Epithelial cell of proximal tubule (primary cell): Measurements from ENCODE around the gene CNOT2. TPM values are rescaled to one million over a fixed set of nuclear protein-coding genes. Genes with fewer than 3 reads are reported as not detected.

Experiments
- DNase-seq: peaks from one replicate; pipeline ENCODE4 v3.0.0-alpha.2; 2011; ENCODE audit warnings: low read depth
- H3K4me3 ChIP-seq: 2 replicates; pipeline ENCODE4 v1.5.1; 2011; ENCODE audit warnings: low read depth, mild to moderate bottlenecking, low read length
- total RNA-seq: library from RNA; depleted of rRNA; stranded (reverse); fragments of >200 nt; gene quantifications from 2 replicates; pipeline ENCODE4 v1.2.3, GENCODE V29; 2015
- TF ChIP-seq, protein P1 (sequence below): conservative IDR thresholded peaks from 2 replicates; pipeline ENCODE4 v1.5.1; 2012; ENCODE audit warnings: low read depth, mild to moderate bottlenecking, low read length

The CNOT2 gene
- total RNA-seq, 1 donor from 2014 or later, result 62.6 TPM

DNA sequence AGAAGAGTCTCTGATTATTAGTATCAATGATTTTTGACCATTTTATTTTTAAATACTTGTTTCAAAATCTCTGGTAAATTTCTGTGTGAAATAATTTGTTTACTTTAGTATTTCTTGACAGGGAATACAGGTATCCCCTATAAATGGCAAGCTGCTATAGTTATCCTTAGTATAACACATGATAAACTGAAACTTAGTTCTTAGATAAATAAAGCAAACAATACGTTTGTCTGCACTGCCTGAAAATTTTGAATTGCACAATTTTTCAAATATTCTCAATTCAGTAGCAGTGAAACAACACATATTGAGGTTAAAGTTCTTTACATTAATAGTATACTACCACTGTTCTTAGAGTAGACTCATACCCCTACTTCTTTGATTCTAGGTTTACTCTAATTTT, 26.9 kb downstream of the CNOT2 start:
- DNase-seq, result no peak
- TF ChIP-seq, protein P1, sequence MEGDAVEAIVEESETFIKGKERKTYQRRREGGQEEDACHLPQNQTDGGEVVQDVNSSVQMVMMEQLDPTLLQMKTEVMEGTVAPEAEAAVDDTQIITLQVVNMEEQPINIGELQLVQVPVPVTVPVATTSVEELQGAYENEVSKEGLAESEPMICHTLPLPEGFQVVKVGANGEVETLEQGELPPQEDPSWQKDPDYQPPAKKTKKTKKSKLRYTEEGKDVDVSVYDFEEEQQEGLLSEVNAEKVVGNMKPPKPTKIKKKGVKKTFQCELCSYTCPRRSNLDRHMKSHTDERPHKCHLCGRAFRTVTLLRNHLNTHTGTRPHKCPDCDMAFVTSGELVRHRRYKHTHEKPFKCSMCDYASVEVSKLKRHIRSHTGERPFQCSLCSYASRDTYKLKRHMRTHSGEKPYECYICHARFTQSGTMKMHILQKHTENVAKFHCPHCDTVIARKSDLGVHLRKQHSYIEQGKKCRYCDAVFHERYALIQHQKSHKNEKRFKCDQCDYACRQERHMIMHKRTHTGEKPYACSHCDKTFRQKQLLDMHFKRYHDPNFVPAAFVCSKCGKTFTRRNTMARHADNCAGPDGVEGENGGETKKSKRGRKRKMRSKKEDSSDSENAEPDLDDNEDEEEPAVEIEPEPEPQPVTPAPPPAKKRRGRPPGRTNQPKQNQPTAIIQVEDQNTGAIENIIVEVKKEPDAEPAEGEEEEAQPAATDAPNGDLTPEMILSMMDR, result no peak
- no peak overlapping the region for H3K4me3 ChIP-seq

DNA sequence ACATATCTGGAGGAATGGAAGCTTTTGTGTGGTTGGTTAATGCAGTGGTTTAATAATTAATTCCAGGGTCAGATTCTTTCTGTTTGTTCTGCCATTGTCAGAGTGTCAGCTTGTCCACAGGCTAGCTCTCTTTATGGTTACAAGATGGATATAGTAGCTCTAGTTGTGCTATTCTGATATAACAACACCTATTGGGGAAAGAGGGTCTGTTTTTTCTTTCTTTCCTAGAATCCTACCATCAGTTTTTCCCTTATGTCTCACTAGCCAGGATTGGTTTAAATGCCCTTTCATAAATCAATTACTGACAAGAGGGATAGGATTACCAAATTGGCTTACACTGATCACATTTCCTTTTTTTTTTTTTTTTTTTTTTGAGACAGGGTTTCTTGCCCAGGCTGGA, 27.8 kb downstream of the CNOT2 start:
- TF ChIP-seq, protein P1, result no peak
- no peak overlapping the region for H3K4me3 ChIP-seq
- DNase-seq, result peak; percentile 50

DNA sequence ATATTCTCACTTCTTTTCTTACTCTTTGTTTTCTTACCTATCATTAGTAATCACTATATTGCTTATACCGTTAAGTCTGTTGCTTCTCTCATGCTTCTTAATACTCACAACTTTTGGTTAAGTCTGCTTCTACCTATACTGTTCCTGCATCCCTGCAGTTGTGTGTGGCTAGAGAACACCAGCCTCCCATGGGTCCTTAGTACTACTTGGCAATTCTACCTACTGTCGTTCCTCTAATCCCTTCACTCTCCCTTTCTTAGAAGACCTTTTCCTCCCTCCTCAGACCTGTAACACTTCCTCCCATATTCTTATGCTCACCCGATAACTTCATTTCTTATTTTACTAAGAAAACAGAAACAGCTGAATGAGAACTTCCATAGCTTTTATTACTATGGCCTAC, 29.3 kb downstream of the CNOT2 start:
- TF ChIP-seq, protein P1, result no peak
- no peak for DNase-seq
- H3K4me3 ChIP-seq, result no peak overlapping the region

DNA sequence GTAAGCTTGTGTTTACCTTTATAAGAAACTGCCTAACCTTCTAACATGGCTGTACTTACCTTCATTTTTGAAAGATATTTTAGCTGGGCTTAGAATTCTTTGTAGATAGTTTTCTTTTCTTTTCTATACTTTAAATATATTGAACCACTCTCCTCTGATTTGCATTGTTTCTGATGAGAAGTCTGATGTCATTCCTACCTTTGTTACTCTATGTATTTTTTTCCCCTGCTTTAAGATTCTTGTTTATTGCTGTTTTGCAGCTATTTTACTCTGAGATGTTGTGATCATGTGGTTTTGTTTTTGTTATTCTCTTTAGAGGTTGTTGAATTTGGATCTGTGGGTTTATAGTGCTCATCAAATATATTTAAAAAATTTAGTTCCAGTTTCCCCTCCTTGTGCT, 31.8 kb downstream of the CNOT2 start:
- H3K4me3 ChIP-seq, result no peak overlapping the region
- TF ChIP-seq, protein P1, result no peak

DNA sequence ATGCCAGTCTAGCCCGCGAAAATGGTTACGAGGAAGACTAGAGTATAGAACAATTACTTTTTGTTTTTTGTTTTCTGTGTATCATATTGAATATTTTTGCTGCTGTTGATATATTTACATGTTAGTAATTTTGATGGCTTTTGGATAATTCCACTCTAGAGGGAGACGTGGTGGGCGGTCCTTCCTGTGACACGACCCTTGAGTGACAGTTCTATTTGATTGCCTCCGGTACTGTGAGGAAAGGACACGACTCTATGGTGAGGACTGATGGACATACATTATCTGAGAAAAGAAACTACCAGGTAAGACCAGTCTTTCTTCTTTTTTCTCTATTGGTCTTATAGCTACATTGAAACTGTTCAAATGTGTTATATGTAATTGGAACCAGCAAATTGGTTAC, 34.7 kb downstream of the CNOT2 start:
- H3K4me3 ChIP-seq, result no peak overlapping the region
- TF ChIP-seq, protein P1, result no peak
- no peak for DNase-seq

More for the DNA sequence above, 31.8 kb downstream of the CNOT2 start:
- DNase-seq, result no peak

DNA sequence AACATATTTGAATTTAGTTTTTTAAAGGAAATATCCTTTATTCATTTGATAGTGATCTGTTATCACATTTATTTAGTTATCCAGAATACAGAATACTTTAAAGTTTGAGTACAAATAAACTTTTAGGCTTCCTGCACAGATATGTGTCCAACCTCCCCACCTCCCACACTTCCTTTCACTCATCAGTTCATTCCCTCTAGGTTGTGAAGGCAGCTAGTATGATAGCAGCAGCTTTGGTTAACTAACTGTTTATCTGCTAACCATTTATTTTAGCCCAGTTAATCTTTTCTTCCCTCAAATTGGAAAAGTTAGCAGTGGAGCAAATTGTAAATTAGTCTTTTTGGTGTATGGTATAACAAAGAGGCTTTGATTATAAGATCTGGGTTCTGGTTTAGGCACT, 35.7 kb downstream of the CNOT2 start:
- no peak overlapping the region for H3K4me3 ChIP-seq
- no peak for DNase-seq
- TF ChIP-seq, protein P1, result no peak

DNA sequence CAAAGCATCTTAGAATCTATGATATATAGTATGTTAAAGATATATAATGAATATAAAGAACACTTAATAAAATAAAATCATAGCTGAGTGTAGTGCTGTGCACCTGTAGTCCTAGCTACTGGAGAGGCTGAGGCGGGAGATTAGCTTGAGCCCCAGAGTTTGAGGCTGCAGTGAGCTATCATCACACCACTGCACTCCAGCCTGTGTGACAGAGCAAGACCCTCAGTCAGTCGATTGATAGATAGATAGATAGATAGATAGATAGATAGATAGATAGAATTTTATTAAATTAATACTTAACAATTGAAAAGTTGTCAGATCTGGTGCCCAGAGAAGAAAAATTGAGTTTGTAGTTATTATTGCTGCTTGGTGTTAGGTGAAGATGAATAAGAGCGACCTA, 40.0 kb downstream of the CNOT2 start:
- H3K4me3 ChIP-seq, result no peak overlapping the region
- TF ChIP-seq, protein P1, result no peak
- no peak for DNase-seq
